ENCODE results near the gene PRKCA. TPM values are rescaled to one million over a fixed set of nuclear protein-coding genes. Genes with fewer than 3 reads are reported as not detected.

Gene PRKCA
- total and polyA plus RNA-seq, 2 donors (not counting 3 experiments of a cell fraction or from before 2014, with no cell fraction given), result 7.5 to 34.2 TPM

DNA sequence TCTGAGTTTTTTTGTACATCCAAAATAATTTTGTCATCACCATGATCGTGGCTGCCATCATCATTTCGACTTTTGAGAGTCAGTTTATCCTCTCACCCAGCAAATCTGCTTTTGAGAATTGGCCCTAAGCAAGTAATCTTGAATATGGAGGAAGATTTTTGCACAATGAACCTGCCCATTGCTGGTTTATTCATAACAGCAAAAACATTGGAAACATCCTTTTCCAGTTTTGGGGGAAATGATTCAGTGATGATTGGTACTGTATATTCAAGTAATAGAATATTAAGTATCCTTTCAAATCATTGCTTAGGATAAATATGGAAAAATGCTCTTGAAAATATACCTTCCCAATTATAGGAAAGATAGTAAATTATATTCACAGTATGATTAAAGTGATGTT is 53.1 kb downstream of the PRKCA start:
- intact Hi-C loops (cut with micrococcal nuclease), result loop anchor here (2.0 kb wide), 1 partner anchor 211 kb away; no protein-coding TSS in a partner anchor
- Histone ChIP-seq H3K27ac (ENCODE audit: insufficient read depth, low read depth, low read length) (no peak overlapping the region), H3K36me3 (ENCODE audit: control insufficient read depth in 2 of 2, extremely low read depth in 1 of 2, insufficient read depth in 2 of 2, low read length in 2 of 2) (no peaks in the 10 kb centered on the region), H4K20me1 (replicated peaks; ENCODE audit: control insufficient read depth, extremely low read depth, insufficient read depth, low read length) (no peaks in the 10 kb centered on the region), H3K4me2 (ENCODE audit: insufficient read depth, low read length) (peak overlapping the region; percentile 47), H3K9me1 (replicated peaks; ENCODE audit: control insufficient read depth, extremely low read depth, insufficient read depth, low read length) (no peaks in the 10 kb centered on the region), H3K27me3 (ENCODE audit: control insufficient read depth in 2 of 2, insufficient read depth in 2 of 2, low read length in 2 of 2) (no peaks in the 10 kb centered on the region), H3K4me3 (replicated peaks in 1 of 3; ENCODE audit: insufficient read depth in 1 of 3, low read depth in 1 of 3, low read length in 3 of 3) (no peak overlapping the region), H2AFZ (ENCODE audit: low read depth, low read length) (no peak overlapping the region), H3K9ac (replicated peaks; ENCODE audit: extremely low read depth, insufficient read depth, low read length) (no peak overlapping the region), H3K9me3 (replicated peaks; ENCODE audit: control insufficient read depth, insufficient read depth, low read length) (no peaks in the 10 kb centered on the region), H3K79me2 (ENCODE audit: control insufficient read depth, insufficient read depth, low read length) (peaks cover 32% of the 10 kb centered on the region), H3K4me1 (ENCODE audit: control insufficient read depth, extremely low read depth, insufficient read depth, low read length) (peaks cover 23% of the 10 kb centered on the region)
- BruUV-seq (replicated peaks), result no TSS peak
- TF ChIP-seq JUN (IDR thresholded peaks at IDR 0.05; ENCODE audit: borderline replicate concordance, insufficient read depth, insufficient read length, low read depth) (no peak), EZH2 (IDR thresholded peaks at IDR 0.05; ENCODE audit: borderline replicate concordance, low read depth, low read length, severe bottlenecking) (no peak), POLR2A (IDR thresholded peaks at IDR 0.05; ENCODE audit: low read depth, low read length) (no peak), FOS (IDR thresholded peaks at IDR 0.05; ENCODE audit: borderline replicate concordance, insufficient read depth, low read length) (peak; percentile 71), GATA2 (IDR thresholded peaks at IDR 0.05; ENCODE audit: insufficient read depth, insufficient read length, low read depth, low read length) (no peak)
- peak; percentile 34 for DNase-seq (ENCODE audit: low read depth, low spot score)
- ChIA-PET CTCF (interaction anchor here (1.1 kb wide), 1 partner anchor 12 kb away, joined by 3 read pairs; no protein-coding TSS in a partner anchor), POLR2A (interaction anchor here (0.5 kb wide), 1 partner anchor 149 kb away, joined by 3 read pairs; no protein-coding TSS in a partner anchor)
- dilution Hi-C loops (cut with MboI; ENCODE audit: extremely low pct_ligation_motif_present, low sequenced_read_pairs), result no loop called here
- FAIRE-seq, result no peak

DNA sequence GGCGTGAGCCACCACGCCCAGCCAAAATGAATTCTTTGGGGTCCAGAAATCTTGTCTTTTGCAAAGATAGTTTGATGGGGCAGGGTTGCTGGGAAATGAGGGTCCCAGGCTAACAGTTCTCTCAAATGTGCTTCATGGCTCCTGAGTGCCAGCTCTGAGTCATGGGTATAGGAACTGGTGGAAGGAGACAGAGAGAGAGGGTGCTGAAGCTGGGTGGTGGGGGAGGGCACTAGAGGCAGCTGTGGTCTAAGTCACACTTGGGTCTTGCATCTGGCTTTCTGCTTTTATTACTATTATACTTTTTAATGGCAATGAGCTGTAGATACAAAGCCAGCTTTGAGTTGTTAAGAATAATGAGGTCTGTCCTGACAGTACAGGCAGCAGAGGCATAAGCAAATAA is 54.6 kb downstream of the PRKCA start:
- intact Hi-C loops (cut with micrococcal nuclease), result no loop called here

More for the DNA sequence above, 54.6 kb downstream of the PRKCA start:
- Histone ChIP-seq H3K36me3 (ENCODE audit: control insufficient read depth in 2 of 2, extremely low read depth in 1 of 2, insufficient read depth in 2 of 2, low read length in 2 of 2) (no peaks in the 10 kb centered on the region), H3K9me3 (replicated peaks; ENCODE audit: control insufficient read depth, insufficient read depth, low read length) (no peaks in the 10 kb centered on the region), H2AFZ (ENCODE audit: low read depth, low read length) (no peak overlapping the region), H3K9me1 (replicated peaks; ENCODE audit: control insufficient read depth, extremely low read depth, insufficient read depth, low read length) (no peaks in the 10 kb centered on the region), H3K9ac (replicated peaks; ENCODE audit: extremely low read depth, insufficient read depth, low read length) (no peak overlapping the region), H3K27ac (ENCODE audit: insufficient read depth, low read depth, low read length) (no peak overlapping the region), H3K4me3 (replicated peaks in 1 of 3; ENCODE audit: insufficient read depth in 1 of 3, low read depth in 1 of 3, low read length in 3 of 3) (no peak overlapping the region), H3K27me3 (ENCODE audit: control insufficient read depth in 2 of 2, insufficient read depth in 2 of 2, low read length in 2 of 2) (no peaks in the 10 kb centered on the region), H3K4me1 (ENCODE audit: control insufficient read depth, extremely low read depth, insufficient read depth, low read length) (peaks cover 23% of the 10 kb centered on the region), H3K4me2 (ENCODE audit: insufficient read depth, low read length) (no peak overlapping the region), H3K79me2 (ENCODE audit: control insufficient read depth, insufficient read depth, low read length) (peaks cover 25% of the 10 kb centered on the region), H4K20me1 (replicated peaks; ENCODE audit: control insufficient read depth, extremely low read depth, insufficient read depth, low read length) (no peaks in the 10 kb centered on the region)
- TF ChIP-seq, protein P1, sequence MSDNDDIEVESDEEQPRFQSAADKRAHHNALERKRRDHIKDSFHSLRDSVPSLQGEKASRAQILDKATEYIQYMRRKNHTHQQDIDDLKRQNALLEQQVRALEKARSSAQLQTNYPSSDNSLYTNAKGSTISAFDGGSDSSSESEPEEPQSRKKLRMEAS (IDR thresholded peaks at IDR 0.05; ENCODE audit: insufficient read depth, insufficient read length), result no peak
- TF ChIP-seq FOS (IDR thresholded peaks at IDR 0.05; ENCODE audit: borderline replicate concordance, insufficient read depth, low read length) (peak; percentile 44), EZH2 (IDR thresholded peaks at IDR 0.05; ENCODE audit: borderline replicate concordance, low read depth, low read length, severe bottlenecking) (no peak)
- no peak for DNase-seq (ENCODE audit: low read depth, low spot score)
- POLR2A ChIA-PET, result no interaction called here
- no TSS peak for BruUV-seq (replicated peaks)
- CTCF ChIA-PET, result interaction anchor here (0.6 to 1.0 kb wide), 2 partner anchors 12 to 140 kb away, joined by 3 read pairs; no protein-coding TSS in a partner anchor
- dilution Hi-C loops (cut with MboI; ENCODE audit: extremely low pct_ligation_motif_present, low sequenced_read_pairs), result no loop called here
- no peak for FAIRE-seq

Measured in endothelial cell of umbilical vein (primary cell).